GM12873 (cell line): ENCODE data around the gene CETP.

ENCODE experiments used
- TF ChIP-seq, protein P1 (sequence below): IDR thresholded peaks from 2 replicates; pipeline ENCODE4 v1.5.1; 2012; ENCODE audit warnings: low read depth, mild to moderate bottlenecking, moderate library complexity, low read length, control low read depth; ENCODE audit not compliant: insufficient read depth; ENCODE audit errors: missing control alignments

The CETP gene

DNA sequence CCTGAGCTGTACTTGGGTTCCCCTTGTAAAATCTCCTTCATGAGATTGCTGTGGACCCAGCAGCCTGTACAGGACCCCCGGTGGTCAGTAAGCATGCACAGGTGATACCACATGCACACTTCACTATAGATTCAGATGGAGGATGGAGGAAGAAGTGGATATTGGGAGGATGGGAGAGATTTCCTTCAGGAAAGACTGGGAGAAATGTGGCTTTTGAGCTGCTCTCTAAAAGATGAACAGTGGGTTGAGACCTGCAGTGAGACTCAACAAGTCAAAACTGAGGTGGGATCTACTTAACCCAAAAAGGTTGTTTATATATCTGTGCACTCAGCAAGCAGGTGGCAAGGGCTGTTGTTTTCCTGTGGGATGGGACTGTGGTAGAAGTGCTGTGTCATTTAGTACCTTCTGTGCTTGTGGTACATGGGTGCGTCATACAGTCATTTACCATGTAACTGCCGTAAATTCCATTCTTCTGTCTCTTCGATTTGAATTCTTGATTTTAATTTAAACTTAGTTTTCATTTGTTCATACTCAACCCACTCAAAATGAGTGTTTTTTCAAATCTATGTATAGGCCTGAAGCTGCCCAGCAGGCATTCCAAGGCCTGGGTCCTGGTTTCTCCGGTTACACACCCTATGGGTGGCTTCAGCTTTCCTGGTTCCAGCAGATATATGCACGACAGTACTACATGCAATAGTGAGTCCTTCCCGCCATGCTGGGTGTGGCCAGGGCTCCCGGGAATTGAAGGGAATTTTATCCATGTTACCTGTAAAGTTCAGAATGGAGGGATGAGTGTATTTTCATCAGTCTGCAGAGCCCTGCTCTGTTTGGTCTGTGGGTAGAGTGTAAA lies 22.9 kb upstream of the CETP start:
- TF ChIP-seq, protein P1, sequence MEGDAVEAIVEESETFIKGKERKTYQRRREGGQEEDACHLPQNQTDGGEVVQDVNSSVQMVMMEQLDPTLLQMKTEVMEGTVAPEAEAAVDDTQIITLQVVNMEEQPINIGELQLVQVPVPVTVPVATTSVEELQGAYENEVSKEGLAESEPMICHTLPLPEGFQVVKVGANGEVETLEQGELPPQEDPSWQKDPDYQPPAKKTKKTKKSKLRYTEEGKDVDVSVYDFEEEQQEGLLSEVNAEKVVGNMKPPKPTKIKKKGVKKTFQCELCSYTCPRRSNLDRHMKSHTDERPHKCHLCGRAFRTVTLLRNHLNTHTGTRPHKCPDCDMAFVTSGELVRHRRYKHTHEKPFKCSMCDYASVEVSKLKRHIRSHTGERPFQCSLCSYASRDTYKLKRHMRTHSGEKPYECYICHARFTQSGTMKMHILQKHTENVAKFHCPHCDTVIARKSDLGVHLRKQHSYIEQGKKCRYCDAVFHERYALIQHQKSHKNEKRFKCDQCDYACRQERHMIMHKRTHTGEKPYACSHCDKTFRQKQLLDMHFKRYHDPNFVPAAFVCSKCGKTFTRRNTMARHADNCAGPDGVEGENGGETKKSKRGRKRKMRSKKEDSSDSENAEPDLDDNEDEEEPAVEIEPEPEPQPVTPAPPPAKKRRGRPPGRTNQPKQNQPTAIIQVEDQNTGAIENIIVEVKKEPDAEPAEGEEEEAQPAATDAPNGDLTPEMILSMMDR, result no peak

DNA sequence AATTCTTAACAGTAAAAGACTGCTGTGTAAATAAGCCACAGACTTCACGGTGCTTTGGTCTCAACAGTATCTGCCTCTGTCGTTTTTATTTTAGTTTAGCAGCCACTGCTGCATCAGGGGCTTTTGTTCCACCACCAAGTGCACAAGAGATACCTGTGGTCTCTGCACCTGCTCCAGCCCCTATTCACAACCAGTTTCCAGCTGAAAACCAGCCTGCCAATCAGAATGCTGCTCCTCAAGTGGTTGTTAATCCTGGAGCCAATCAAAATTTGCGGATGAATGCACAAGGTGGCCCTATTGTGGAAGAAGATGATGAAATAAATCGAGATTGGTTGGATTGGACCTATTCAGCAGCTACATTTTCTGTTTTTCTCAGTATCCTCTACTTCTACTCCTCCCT lies 21.9 kb upstream of the CETP start:
- TF ChIP-seq, protein P1, result no peak

DNA sequence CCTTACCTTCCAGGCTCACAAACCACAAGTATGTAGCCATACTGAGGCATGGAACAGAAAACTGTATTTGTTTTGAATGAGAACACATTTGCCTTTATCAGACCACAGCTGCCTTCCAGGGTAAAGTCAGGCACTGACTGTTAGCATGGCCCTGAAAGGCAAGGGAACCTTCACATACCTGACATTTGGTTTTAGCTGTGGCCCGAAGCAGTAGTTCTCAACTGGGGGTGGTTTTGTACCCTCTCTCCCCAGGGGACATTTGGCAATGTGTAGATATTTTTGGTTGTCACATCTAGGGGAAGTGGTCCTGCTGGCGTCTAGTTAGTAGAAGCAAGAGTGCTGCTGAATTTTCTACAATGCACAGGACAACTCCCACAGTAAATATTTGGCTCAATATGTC lies 20.7 kb upstream of the CETP start:
- TF ChIP-seq, protein P1, result no peak

DNA sequence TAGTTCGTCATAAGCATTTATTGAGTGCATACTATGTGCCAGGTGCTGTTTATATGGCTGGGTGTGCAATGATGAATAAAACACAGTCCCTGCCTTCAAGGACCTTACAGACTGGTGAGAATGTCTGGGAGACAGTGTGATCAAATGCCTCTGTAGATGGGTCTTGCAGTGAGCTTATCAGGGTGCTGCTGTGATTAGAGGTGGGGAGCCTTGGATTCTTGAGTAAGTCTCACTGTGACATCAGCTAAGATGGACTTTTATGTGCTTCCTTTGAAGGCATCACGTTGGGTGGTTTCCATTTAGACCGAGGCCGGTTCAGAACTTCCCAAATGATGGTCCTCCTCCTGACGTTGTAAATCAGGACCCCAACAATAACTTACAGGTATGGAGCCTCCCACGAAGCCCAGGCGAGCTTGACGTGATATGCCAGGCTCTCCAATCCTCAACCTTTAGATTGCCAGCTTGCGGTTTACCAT lies 19.9 kb upstream of the CETP start:
- TF ChIP-seq, protein P1, result no peak

DNA sequence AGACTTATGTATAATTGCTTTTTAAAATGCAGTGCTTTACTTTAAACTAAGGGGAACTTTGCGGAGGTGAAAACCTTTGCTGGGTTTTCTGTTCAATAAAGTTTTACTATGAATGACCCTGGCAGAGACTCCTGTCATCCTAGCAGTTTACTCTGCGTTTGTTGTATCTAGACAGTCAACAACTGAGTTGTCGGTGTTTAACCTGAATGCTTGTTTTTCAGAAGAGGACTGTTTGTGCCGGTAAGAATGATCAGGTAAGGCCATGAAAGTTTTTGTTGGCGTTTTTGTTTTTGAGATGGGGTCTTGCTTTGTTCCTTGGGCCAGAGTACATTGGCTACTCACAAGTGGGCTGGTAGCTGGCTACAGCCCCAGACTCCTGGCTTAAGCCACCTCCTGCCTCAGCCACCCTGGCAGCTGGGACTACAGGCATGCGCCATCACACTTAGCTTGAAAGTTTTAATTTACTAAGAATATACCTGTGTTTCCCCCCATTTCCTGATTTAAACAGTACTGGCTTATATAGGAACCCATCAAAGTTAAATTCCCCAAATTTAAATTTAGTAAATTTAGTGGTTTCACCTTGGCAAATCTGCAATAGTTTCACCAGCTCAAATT lies 17.9 kb upstream of the CETP start:
- TF ChIP-seq, protein P1, result no peak

DNA sequence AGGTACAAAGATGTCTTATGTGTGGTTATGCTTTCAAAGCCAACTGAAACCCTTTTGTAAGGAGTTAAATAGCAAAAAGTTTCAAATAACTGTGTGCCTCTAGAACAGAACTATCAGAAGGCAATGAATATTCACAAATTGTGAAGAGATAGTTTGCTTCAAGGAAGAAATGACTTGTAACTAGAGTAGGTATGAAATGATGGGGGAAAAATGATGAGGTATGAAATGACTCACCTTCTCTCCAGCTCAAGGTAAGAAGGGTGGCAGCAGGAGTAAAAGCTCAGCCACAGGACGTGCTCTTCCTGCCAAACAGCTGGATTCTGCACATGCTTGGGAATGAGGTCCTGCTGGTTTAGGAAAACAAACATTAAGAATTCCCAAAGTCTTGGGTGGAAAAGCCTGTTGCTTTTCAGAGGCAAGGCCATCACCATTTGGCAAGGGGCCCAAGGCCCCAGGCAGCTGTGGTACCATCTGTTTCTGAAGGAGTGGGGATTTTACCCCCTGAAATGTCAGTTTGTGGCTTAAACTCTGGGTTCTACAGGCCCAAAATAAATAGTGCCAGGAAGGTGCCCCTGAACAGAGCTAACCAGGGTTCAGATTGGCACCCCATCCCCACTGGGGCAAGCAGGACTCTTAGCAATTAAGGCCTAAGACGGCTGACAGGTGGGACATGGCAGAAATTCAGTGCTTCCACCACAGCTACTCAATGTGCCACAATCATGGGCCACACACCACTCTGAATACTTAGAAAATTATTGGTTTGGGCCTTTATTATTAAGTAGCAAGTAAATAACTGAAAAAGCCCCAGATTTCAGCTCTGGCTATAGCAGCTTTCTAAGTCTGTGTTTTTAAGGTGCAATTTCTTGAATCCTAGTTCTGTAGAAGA lies 16.6 kb upstream of the CETP start:
- TF ChIP-seq, protein P1, result no peak
